K562 (cell line): ENCODE measurements around the gene RAD1. TPM values are rescaled to one million over a fixed set of nuclear protein-coding genes. Genes with fewer than 3 reads are reported as not detected.

Experiments
- ATAC-seq: fragments of 200-7000 bp; cut with Tn5 transposase; 3 replicates; pipeline ENCODE4 v1.9.1; 2020; ENCODE audit warnings: moderate library complexity
- BruUV-seq: library from RNA; stranded (reverse); fragments of 400-500 nt; replicated peaks from 2 replicates; lab custom pipeline; 2021; lab: Mats Ljungman, UMichigan
- CTCF ChIA-PET: fragments of 300-600 bp; formaldehyde crosslinking; extraction: SDS; loops from one replicate; lab custom pipeline; 2021; ENCODE audit warnings: low intra/inter-chr PET ratio; lab: Yijun Ruan, JAX
- POLR2A ChIA-PET: fragments of 300-600, 350-650 bp; sonication (Branson Sonifier 250); formaldehyde crosslinking; extraction: SDS; loops from one replicate; lab custom pipeline; 2021; ENCODE audit warnings: antibody characterized with exemption, inconsistent platforms; lab: Yijun Ruan, JAX
- DNase-seq, 4 experiments: peaks; one replicate each; pipeline versions ENCODE4 v3.0.0 to v3.0.0-alpha.2; 2011 to 2018; ENCODE audit warnings: low spot score in 3 of 4, mixed read lengths in 3 of 4; ENCODE audit errors: extremely low read depth in 1 of 4
- FAIRE-seq: peaks from 2 replicates; lab custom pipeline; 2011; peaks lifted over from hg19 to GRCh38; lab: Jason Lieb, UNC
- H2AFZ ChIP-seq: 2 replicates; pipeline ENCODE4 v1.6.0; 2011; ENCODE audit warnings: low read depth, low read length, control low read depth, inconsistent platforms
- H3K27ac ChIP-seq: fragments of 200-600 bp; 3 replicates; pipeline ENCODE4 v1.8.0; 2011; ENCODE audit warnings: low read depth, mild to moderate bottlenecking, control low read depth, inconsistent platforms, low read length, moderate library complexity, mixed read lengths; ENCODE audit errors: extremely low read depth
- H3K27me3 ChIP-seq, 2 experiments: fragments of 300-600 bp in 1 of 2; 2 replicates in 1 of 2; 3 replicates in 1 of 2; pipeline versions ENCODE4 v1.6.0 to v1.8.0; 2011; ENCODE audit warnings: inconsistent platforms in 2 of 2, low read length in 2 of 2, mild to moderate bottlenecking in 1 of 2, mixed read lengths in 1 of 2, moderate library complexity in 1 of 2; ENCODE audit not compliant: control insufficient read depth in 2 of 2, insufficient read depth in 2 of 2
- H3K36me3 ChIP-seq: fragments of 300-600 bp; 3 replicates; pipeline ENCODE4 v1.8.0; 2011; ENCODE audit warnings: mild to moderate bottlenecking, low read length, inconsistent platforms; ENCODE audit not compliant: control insufficient read depth, insufficient read depth
- H3K4me1 ChIP-seq, 2 experiments: fragments of 200-600 bp in 1 of 2; replicated peaks in 1 of 2; 2 replicates in 1 of 2; 3 replicates in 1 of 2; pipeline versions ENCODE4 v1.5.1 to v1.8.0; 2011; ENCODE audit warnings: inconsistent platforms in 2 of 2, low read length in 2 of 2, mild to moderate bottlenecking in 1 of 2, mixed read lengths in 1 of 2, moderate library complexity in 1 of 2; ENCODE audit not compliant: control insufficient read depth in 2 of 2, insufficient read depth in 2 of 2
- H3K4me2 ChIP-seq: 2 replicates; pipeline ENCODE4 v1.6.1; 2011; ENCODE audit warnings: low read length, control low read depth, inconsistent platforms, mixed read lengths; ENCODE audit not compliant: insufficient read depth
- H3K4me3 ChIP-seq: fragments of 200-600 bp; sonication (generic), shearing (Covaris generic); 2 replicates; pipeline ENCODE4 v1.5.1; 2016; ENCODE audit warnings: control low read depth, inconsistent platforms
- H3K79me2 ChIP-seq: fragments of 200-600 bp; 3 replicates; pipeline ENCODE4 v1.8.0; 2011; ENCODE audit warnings: low read length, inconsistent platforms; ENCODE audit not compliant: control insufficient read depth, insufficient read depth
- H3K9ac ChIP-seq, 2 experiments: 2 replicates each; pipeline versions ENCODE4 v1.6.0 to v1.6.1; 2011; ENCODE audit warnings: low read depth in 2 of 2, low read length in 2 of 2, control low read depth in 1 of 2, inconsistent platforms in 1 of 2, mild to moderate bottlenecking in 1 of 2, mixed read lengths in 1 of 2; ENCODE audit not compliant: insufficient read depth in 1 of 2
- H3K9me1 ChIP-seq: one replicate; pipeline ENCODE4 v1.6.0; 2011; ENCODE audit warnings: inconsistent platforms, mild to moderate bottlenecking, low read length, moderate library complexity; ENCODE audit not compliant: control insufficient read depth, insufficient read depth
- H3K9me3 ChIP-seq: replicated peaks from 2 replicates; pipeline ENCODE4 v1.5.1; 2011; ENCODE audit warnings: low read depth, low read length, inconsistent platforms; ENCODE audit not compliant: control insufficient read depth, insufficient read depth
- H4K20me1 ChIP-seq: replicated peaks from 2 replicates; pipeline ENCODE4 v1.6.1; 2011; ENCODE audit warnings: low read length, inconsistent platforms, mixed read lengths; ENCODE audit not compliant: control insufficient read depth, insufficient read depth
- CHD2 ChIP-seq: IDR thresholded peaks from 2 replicates; pipeline ENCODE4 v1.6.1; 2011; ENCODE audit warnings: low read depth, low read length
- HCFC1 ChIP-seq: IDR thresholded peaks from 2 replicates; pipeline ENCODE4 v1.6.1; 2012; ENCODE audit warnings: low read depth, low read length, improper control_type of control experiment
- KLF16 ChIP-seq: IDR thresholded peaks from 2 replicates; pipeline ENCODE4 v1.6.1; 2016; ENCODE audit warnings: antibody characterized with exemption
- MEF2D ChIP-seq: conservative IDR thresholded peaks from 2 replicates; pipeline ENCODE4 v1.6.1; 2016; ENCODE audit warnings: low read depth, missing genetic modification characterization, missing compliant biosample characterization
- RBM15 ChIP-seq: fragments of 200-400 bp; formaldehyde crosslinking; IDR thresholded peaks from 2 replicates; pipeline ENCODE4 v1.6.1; 2018; ENCODE audit warnings: mild to moderate bottlenecking, low read length, moderate library complexity; ENCODE audit not compliant: insufficient read depth
- RNF2 ChIP-seq: sonication (generic); IDR thresholded peaks from 2 replicates; pipeline ENCODE4 v1.6.1; 2016
- SP2 ChIP-seq: IDR thresholded peaks from 2 replicates; pipeline ENCODE4 v1.6.1; 2011; ENCODE audit warnings: mild to moderate bottlenecking, low read depth, low read length, moderate library complexity; ENCODE audit not compliant: poor library complexity, severe bottlenecking; ENCODE audit errors: extremely low read depth
- STAT5A ChIP-seq: IDR thresholded peaks from 2 replicates; pipeline ENCODE4 v1.6.1; 2012; ENCODE audit warnings: low read length, inconsistent platforms, borderline replicate concordance
- ZNF174 ChIP-seq: fragments of 250-450 bp; sonication (Bioruptor Pico); IDR thresholded peaks from 2 replicates; pipeline ENCODE4 v1.4.0; 2020; ENCODE audit warnings: mild to moderate bottlenecking
- ZNF75A ChIP-seq: fragments of 450-650 bp; formaldehyde crosslinking; IDR thresholded peaks from 2 replicates; pipeline ENCODE4 v1.4.0; 2020; ENCODE audit warnings: mild to moderate bottlenecking
- WGBS: fragments of 100-300 bp; shearing (Covaris generic); methylation state at CpG from one replicate; pipeline ENCODE4 v1.1.6; 2016; ENCODE audit warnings: low coverage, mixed read lengths; ENCODE audit not compliant: insufficient coverage; ENCODE audit errors: missing lambda C conversion rate; 5-methylcytosine and 5-hydroxymethylcytosine counted together
- in situ Hi-C: fragments of 300-500 bp; cut with MboI; formaldehyde crosslinking; loops from 4 replicates; pipeline ENCODE4 v1.15.0; 2018; ENCODE audit warnings: inconsistent platforms, mixed read lengths
- intact Hi-C: fragments of 100-400 bp; cut with micrococcal nuclease; formaldehyde crosslinking; loops from 2 replicates; pipeline ENCODE4 v1.14.2; 2022
- polyA plus RNA-seq, 8 experiments: library from polyadenylated mRNA; depleted of rRNA in 4 of 8; stranded (reverse) in 5 of 8; unstranded in 3 of 8; fragments of >200 nt; fragmentation: Nextera tagmentation in 2 of 8; fragmentation: Illumina TruSeq in 1 of 8; extraction: Ambion mirVana in 2 of 8; extraction: Trizol in 1 of 8; gene quantifications; 2 replicates each; pipeline versions ENCODE4 v1.2.1 to v1.2.3, GENCODE V29; 2011 to 2014; ENCODE audit warnings: inconsistent platforms in 1 of 8, missing spikeins in 1 of 8
- total RNA-seq, 7 experiments: library from RNA; depleted of rRNA in 6 of 7; stranded (reverse); fragments of >200 nt in 6 of 7; fragmentation: Illumina TruSeq in 2 of 7; extraction: Trizol in 2 of 7; gene quantifications; 2 replicates each; pipeline versions ENCODE4 v1.2.1 to v1.2.3, GENCODE V29; 2011 to 2021; ENCODE audit warnings: low replicate concordance in 1 of 7
- TF ChIP-seq, protein P1 (sequence below): fragments of 450-650 bp; formaldehyde crosslinking; IDR thresholded peaks from 2 replicates; pipeline ENCODE4 v1.4.0; 2020; ENCODE audit warnings: mild to moderate bottlenecking
- TF ChIP-seq, protein P2 (sequence below): sonication (generic); formaldehyde crosslinking; IDR thresholded peaks from 2 replicates; pipeline ENCODE4 v1.9.0; 2022; ENCODE audit warnings: mild to moderate bottlenecking, missing genetic modification reagents
- TF ChIP-seq, protein P3 (sequence below): fragments of 450-650 bp; IDR thresholded peaks from 2 replicates; pipeline ENCODE4 v1.6.1; 2016
- TF ChIP-seq, protein P4 (sequence below): sonication (generic); formaldehyde crosslinking; IDR thresholded peaks from 2 replicates; pipeline ENCODE4 v1.8.1; 2023; ENCODE audit warnings: mild to moderate bottlenecking, missing genetic modification reagents
- TF ChIP-seq, protein P5 (sequence below): fragments of 250-450 bp; sonication (Bioruptor Pico); IDR thresholded peaks from 2 replicates; pipeline ENCODE4 v1.5.0; 2020; ENCODE audit warnings: mild to moderate bottlenecking, borderline replicate concordance
- TF ChIP-seq, protein P6 (sequence below): fragments of 250-450 bp; sonication (Bioruptor Pico); IDR thresholded peaks from 2 replicates; pipeline ENCODE4 v1.8.0; 2021; ENCODE audit warnings: moderate library complexity, mild to moderate bottlenecking, inconsistent platforms

RAD1 gene
- total and polyA plus RNA-seq, 9 of the 15 experiments (the other 6 are each of a cell fraction or from before 2014, with no cell fraction given) = 44.5 to 148 (median 60.8) TPM

DNA sequence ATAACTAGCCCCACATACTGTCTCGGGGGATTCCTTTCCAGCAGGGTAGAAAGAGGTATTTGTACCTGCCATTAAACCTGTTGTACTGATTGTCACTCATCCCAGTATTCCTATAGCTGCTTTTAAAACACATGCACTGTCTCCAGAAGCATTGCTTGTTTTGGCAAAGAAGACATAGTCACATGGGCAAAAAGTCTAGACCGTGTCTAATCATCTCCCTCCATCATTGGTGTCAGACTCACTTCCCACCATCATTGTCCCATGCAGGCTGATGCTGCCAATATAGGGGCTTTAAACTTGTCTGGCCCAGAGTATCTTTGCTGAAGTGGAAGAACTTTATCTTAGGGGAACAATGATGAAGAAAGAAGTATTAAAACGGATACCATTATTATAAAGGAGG is 26.6 kb upstream of the RAD1 start:
- no peak for DNase-seq
- 94% methylated on average over 3 of the region's 3 CpGs for WGBS
- in situ Hi-C loops = no loop called here
- Histone ChIP-seq H3K9ac (no peak overlapping the region), H3K4me1 (no peaks in the 10 kb centered on the region)
- no TSS peak for BruUV-seq
- TF ChIP-seq ZNF174 (CRISPR knock-in tag) (no peak), RNF2 (no peak), MEF2D (tag) (no peak), CHD2 (no peak), KLF16 (no peak), ZNF75A (CRISPR knock-in tag) (no peak), STAT5A (no peak), RBM15 (no peak), SP2 (no peak), HCFC1 (no peak)
- TF ChIP-seq, protein P1, sequence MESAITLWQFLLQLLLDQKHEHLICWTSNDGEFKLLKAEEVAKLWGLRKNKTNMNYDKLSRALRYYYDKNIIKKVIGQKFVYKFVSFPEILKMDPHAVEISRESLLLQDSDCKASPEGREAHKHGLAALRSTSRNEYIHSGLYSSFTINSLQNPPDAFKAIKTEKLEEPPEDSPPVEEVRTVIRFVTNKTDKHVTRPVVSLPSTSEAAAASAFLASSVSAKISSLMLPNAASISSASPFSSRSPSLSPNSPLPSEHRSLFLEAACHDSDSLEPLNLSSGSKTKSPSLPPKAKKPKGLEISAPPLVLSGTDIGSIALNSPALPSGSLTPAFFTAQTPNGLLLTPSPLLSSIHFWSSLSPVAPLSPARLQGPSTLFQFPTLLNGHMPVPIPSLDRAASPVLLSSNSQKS (CRISPR knock-in tag) = no peak
- TF ChIP-seq, protein P2, sequence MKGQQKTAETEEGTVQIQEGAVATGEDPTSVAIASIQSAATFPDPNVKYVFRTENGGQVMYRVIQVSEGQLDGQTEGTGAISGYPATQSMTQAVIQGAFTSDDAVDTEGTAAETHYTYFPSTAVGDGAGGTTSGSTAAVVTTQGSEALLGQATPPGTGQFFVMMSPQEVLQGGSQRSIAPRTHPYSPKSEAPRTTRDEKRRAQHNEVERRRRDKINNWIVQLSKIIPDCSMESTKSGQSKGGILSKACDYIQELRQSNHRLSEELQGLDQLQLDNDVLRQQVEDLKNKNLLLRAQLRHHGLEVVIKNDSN (CRISPR knock-in tag) = no peak
- TF ChIP-seq, protein P3, sequence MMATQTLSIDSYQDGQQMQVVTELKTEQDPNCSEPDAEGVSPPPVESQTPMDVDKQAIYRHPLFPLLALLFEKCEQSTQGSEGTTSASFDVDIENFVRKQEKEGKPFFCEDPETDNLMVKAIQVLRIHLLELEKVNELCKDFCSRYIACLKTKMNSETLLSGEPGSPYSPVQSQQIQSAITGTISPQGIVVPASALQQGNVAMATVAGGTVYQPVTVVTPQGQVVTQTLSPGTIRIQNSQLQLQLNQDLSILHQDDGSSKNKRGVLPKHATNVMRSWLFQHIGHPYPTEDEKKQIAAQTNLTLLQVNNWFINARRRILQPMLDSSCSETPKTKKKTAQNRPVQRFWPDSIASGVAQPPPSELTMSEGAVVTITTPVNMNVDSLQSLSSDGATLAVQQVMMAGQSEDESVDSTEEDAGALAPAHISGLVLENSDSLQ = no peak
- TF ChIP-seq, protein P4, sequence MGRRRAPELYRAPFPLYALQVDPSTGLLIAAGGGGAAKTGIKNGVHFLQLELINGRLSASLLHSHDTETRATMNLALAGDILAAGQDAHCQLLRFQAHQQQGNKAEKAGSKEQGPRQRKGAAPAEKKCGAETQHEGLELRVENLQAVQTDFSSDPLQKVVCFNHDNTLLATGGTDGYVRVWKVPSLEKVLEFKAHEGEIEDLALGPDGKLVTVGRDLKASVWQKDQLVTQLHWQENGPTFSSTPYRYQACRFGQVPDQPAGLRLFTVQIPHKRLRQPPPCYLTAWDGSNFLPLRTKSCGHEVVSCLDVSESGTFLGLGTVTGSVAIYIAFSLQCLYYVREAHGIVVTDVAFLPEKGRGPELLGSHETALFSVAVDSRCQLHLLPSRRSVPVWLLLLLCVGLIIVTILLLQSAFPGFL (CRISPR knock-in tag) = no peak
- TF ChIP-seq, protein P5, sequence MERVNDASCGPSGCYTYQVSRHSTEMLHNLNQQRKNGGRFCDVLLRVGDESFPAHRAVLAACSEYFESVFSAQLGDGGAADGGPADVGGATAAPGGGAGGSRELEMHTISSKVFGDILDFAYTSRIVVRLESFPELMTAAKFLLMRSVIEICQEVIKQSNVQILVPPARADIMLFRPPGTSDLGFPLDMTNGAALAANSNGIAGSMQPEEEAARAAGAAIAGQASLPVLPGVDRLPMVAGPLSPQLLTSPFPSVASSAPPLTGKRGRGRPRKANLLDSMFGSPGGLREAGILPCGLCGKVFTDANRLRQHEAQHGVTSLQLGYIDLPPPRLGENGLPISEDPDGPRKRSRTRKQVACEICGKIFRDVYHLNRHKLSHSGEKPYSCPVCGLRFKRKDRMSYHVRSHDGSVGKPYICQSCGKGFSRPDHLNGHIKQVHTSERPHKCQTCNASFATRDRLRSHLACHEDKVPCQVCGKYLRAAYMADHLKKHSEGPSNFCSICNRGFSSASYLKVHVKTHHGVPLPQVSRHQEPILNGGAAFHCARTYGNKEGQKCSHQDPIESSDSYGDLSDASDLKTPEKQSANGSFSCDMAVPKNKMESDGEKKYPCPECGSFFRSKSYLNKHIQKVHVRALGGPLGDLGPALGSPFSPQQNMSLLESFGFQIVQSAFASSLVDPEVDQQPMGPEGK = no peak
- TF ChIP-seq, protein P6, sequence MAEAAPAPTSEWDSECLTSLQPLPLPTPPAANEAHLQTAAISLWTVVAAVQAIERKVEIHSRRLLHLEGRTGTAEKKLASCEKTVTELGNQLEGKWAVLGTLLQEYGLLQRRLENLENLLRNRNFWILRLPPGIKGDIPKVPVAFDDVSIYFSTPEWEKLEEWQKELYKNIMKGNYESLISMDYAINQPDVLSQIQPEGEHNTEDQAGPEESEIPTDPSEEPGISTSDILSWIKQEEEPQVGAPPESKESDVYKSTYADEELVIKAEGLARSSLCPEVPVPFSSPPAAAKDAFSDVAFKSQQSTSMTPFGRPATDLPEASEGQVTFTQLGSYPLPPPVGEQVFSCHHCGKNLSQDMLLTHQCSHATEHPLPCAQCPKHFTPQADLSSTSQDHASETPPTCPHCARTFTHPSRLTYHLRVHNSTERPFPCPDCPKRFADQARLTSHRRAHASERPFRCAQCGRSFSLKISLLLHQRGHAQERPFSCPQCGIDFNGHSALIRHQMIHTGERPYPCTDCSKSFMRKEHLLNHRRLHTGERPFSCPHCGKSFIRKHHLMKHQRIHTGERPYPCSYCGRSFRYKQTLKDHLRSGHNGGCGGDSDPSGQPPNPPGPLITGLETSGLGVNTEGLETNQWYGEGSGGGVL (CRISPR knock-in tag) = no peak
- TF ChIP-seq, all 486 proteins: peak for 0
- peaks cover 89% of the 10 kb centered on the region for H3K36me3 ChIP-seq
- intact Hi-C loops = no loop called here
- H3K27me3 ChIP-seq = no peaks in the 10 kb centered on the region
- CTCF ChIA-PET = no interaction called here
- FAIRE-seq (no peak), ATAC-seq (no peak)
- no peak overlapping the region for H3K4me2 ChIP-seq
- no peaks in the 10 kb centered on the region for H3K9me1 ChIP-seq
- H3K79me2 ChIP-seq = no peaks in the 10 kb centered on the region
- no peak overlapping the region for H2AFZ ChIP-seq
- H3K27ac ChIP-seq = no peak overlapping the region
- H3K4me3 ChIP-seq = no peak overlapping the region
- POLR2A ChIA-PET = no interaction called here
- no peaks in the 10 kb centered on the region for H3K9me3 ChIP-seq
- no peaks in the 10 kb centered on the region for H4K20me1 ChIP-seq
